IMR-90 (cell line): ENCODE measurements around the gene CDH13. TPM values are rescaled to one million over a fixed set of nuclear protein-coding genes. Genes with fewer than 3 reads are reported as not detected.
A peak's percentile ranks its signal among the peaks of the same experiment; 100 is the strongest.

ENCODE experiments used
- ATAC-seq: fragments of 200-7000 bp; cut with Tn5 transposase; 2 replicates; pipeline ENCODE4 v1.9.1; 2020; ENCODE audit warnings: low read depth, mild to moderate bottlenecking, moderate library complexity
- BruUV-seq: library from RNA; stranded (reverse); fragments of 400-500 nt; replicated peaks from 2 replicates; lab custom pipeline; 2021; lab: Mats Ljungman, UMichigan
- CTCF ChIA-PET: fragments of 300-600 bp; formaldehyde crosslinking; extraction: SDS; loops from one replicate; lab custom pipeline; 2021; ENCODE audit warnings: antibody characterized with exemption; lab: Yijun Ruan, JAX
- POLR2A ChIA-PET: fragments of 300-600 bp; sonication (Branson Sonifier 250); formaldehyde crosslinking; loops from one replicate; lab custom pipeline; 2022; ENCODE audit warnings: antibody characterized with exemption; ENCODE audit not compliant: unreplicated experiment; lab: Charles Lee
- DNase-seq: peaks from one replicate; pipeline ENCODE4 v3.0.0; 2013
- H2AFZ ChIP-seq: replicated peaks from 2 replicates; pipeline ENCODE3; 2013; ENCODE audit warnings: low read length, mild to moderate bottlenecking; ENCODE audit not compliant: poor library complexity
- H2AK5ac ChIP-seq: 2 replicates; pipeline ENCODE4 v1.6.1; 2013; ENCODE audit warnings: low read depth, low read length, inconsistent platforms
- H2AK9ac ChIP-seq: replicated peaks from 2 replicates; pipeline ENCODE3; 2013; ENCODE audit warnings: mild to moderate bottlenecking, low read depth, low read length, moderate library complexity; ENCODE audit not compliant: poor library complexity
- H2BK120ac ChIP-seq: 2 replicates; pipeline ENCODE4 v1.6.1; 2013; ENCODE audit warnings: low read depth, low read length, inconsistent platforms
- H2BK15ac ChIP-seq: 3 replicates; pipeline ENCODE4 v1.6.1; 2013; ENCODE audit warnings: low read depth, low read length, inconsistent platforms
- H2BK20ac ChIP-seq: 2 replicates; pipeline ENCODE4 v1.6.1; 2013; ENCODE audit warnings: low read depth, mild to moderate bottlenecking, inconsistent platforms, low read length, moderate library complexity
- H2BK5ac ChIP-seq: 2 replicates; pipeline ENCODE4 v1.6.1; 2013; ENCODE audit warnings: mild to moderate bottlenecking, low read depth, low read length, inconsistent platforms; ENCODE audit not compliant: poor library complexity, severe bottlenecking
- H3K14ac ChIP-seq: replicated peaks from 2 replicates; pipeline ENCODE4 v1.6.1; 2013; ENCODE audit warnings: low read depth, low read length, inconsistent platforms
- H3K18ac ChIP-seq: 2 replicates; pipeline ENCODE4 v1.6.1; 2013; ENCODE audit warnings: low read depth, low read length, control low read depth
- H3K23ac ChIP-seq: 2 replicates; pipeline ENCODE4 v1.6.1; 2013; ENCODE audit warnings: low read depth, low read length, inconsistent platforms
- H3K27ac ChIP-seq: 2 replicates; pipeline ENCODE4 v1.5.1; 2013; ENCODE audit warnings: mild to moderate bottlenecking, control low read depth, low read length; ENCODE audit not compliant: insufficient read depth
- H3K27me3 ChIP-seq: 2 replicates; pipeline ENCODE4 v1.6.1; 2013; ENCODE audit warnings: low read length; ENCODE audit not compliant: control insufficient read depth, insufficient read depth
- H3K36me3 ChIP-seq: 2 replicates; pipeline ENCODE4 v1.6.1; 2013; ENCODE audit warnings: low read length, mixed read lengths; ENCODE audit not compliant: control insufficient read depth, insufficient read depth
- H3K4ac ChIP-seq: 2 replicates; pipeline ENCODE4 v1.6.1; 2013; ENCODE audit warnings: low read depth, low read length, inconsistent platforms
- H3K4me1 ChIP-seq: 2 replicates; pipeline ENCODE4 v1.6.1; 2013; ENCODE audit warnings: low read length, mixed read lengths; ENCODE audit not compliant: control insufficient read depth, insufficient read depth
- H3K4me2 ChIP-seq: 2 replicates; pipeline ENCODE4 v1.6.1; 2013; ENCODE audit warnings: low read depth, mild to moderate bottlenecking, control low read depth, low read length, moderate library complexity
- H3K4me3 ChIP-seq: 2 replicates; pipeline ENCODE4 v1.5.1; 2013; ENCODE audit warnings: low read depth, mild to moderate bottlenecking, control low read depth, low read length, moderate library complexity; ENCODE audit not compliant: insufficient read depth
- H3K56ac ChIP-seq: 2 replicates; pipeline ENCODE4 v1.6.1; 2013; ENCODE audit warnings: low read length, inconsistent platforms; ENCODE audit not compliant: insufficient read depth; ENCODE audit errors: extremely low read depth
- H3K79me1 ChIP-seq, 2 experiments: 2 replicates each; pipeline ENCODE4 v1.6.1; 2013; ENCODE audit warnings: low read length in 2 of 2, inconsistent platforms in 1 of 2, low read depth in 1 of 2
- H3K9ac ChIP-seq: 2 replicates; pipeline ENCODE4 v1.6.1; 2013; ENCODE audit warnings: low read depth, low read length, control low read depth
- H3K9me1 ChIP-seq: 2 replicates; pipeline ENCODE4 v1.6.1; 2013; ENCODE audit warnings: low read length, inconsistent platforms; ENCODE audit not compliant: insufficient read depth
- H3K9me3 ChIP-seq: 2 replicates; pipeline ENCODE4 v1.6.1; 2013; ENCODE audit warnings: low read length; ENCODE audit not compliant: control insufficient read depth, insufficient read depth
- H4K20me1 ChIP-seq: 2 replicates; pipeline ENCODE4 v1.6.1; 2013; ENCODE audit warnings: low read length, inconsistent platforms; ENCODE audit not compliant: insufficient read depth
- H4K5ac ChIP-seq: 2 replicates; pipeline ENCODE4 v1.6.1; 2013; ENCODE audit warnings: mild to moderate bottlenecking, low read depth, low read length, control low read depth
- H4K8ac ChIP-seq, 2 experiments: 2 replicates each; pipeline ENCODE4 v1.6.1; 2013; ENCODE audit warnings: low read depth in 2 of 2, low read length in 2 of 2, control low read depth in 1 of 2, inconsistent platforms in 1 of 2
- H4K91ac ChIP-seq: 2 replicates; pipeline ENCODE4 v1.6.1; 2013; ENCODE audit warnings: low read depth, low read length, inconsistent platforms; ENCODE audit not compliant: insufficient read depth
- FOS ChIP-seq: fragments of 150-350 bp; IDR thresholded peaks from 2 replicates; pipeline ENCODE4 v1.6.1; 2016; ENCODE audit warnings: low read depth, low read length
- NFE2L2 ChIP-seq: fragments of 150-350 bp; IDR thresholded peaks from 2 replicates; pipeline ENCODE4 v1.6.1; 2016; ENCODE audit warnings: low read depth, mild to moderate bottlenecking, low read length
- WGBS, 2 experiments: methylation state at CpG; one replicate each; pipeline versions ENCODE4 v1.1.5 to v1.1.7; 2013; ENCODE audit warnings: missing lambda C conversion rate in 2 of 2; ENCODE audit not compliant: insufficient read length in 1 of 2; ENCODE audit errors: extremely low coverage in 2 of 2; 5-methylcytosine and 5-hydroxymethylcytosine counted together
- dilution Hi-C: fragments of 300-500 bp; cut with HindIII; formaldehyde crosslinking; loops from one replicate; pipeline ENCODE4 v1.14.3; 2018; ENCODE audit warnings: low sequenced_read_pairs; ENCODE audit not compliant: unreplicated experiment
- in situ Hi-C: fragments of 300-500 bp; cut with MboI; formaldehyde crosslinking; loops from 3 replicates; pipeline ENCODE4 v1.14.3; 2019; ENCODE audit warnings: low sequenced_read_pairs, inconsistent platforms, mixed read lengths
- intact Hi-C: fragments of 100-400 bp; cut with micrococcal nuclease; formaldehyde crosslinking; loops from 2 replicates; pipeline ENCODE4 v1.10.0; 2022
- polyA plus RNA-seq, 3 experiments: library from polyadenylated mRNA; depleted of rRNA; stranded (reverse); fragments of >200 nt; gene quantifications; 2 replicates each; pipeline ENCODE4 v1.2.3, GENCODE V29; 2012; ENCODE audit warnings: low replicate concordance in 1 of 3
- total RNA-seq: library from RNA; depleted of rRNA; stranded (reverse); fragments of >200 nt; gene quantifications from 2 replicates; pipeline ENCODE4 v1.2.3, GENCODE V29; 2012

CDH13 gene
- total and polyA plus RNA-seq, 2 of the 4 experiments (the other 2 are of a cell fraction), result 61.6 to 74.7 TPM

- Histone ChIP-seq H3K23ac (no peak overlapping the region), H4K20me1 (no peaks in the 10 kb centered on the region), H4K5ac (no peak overlapping the region), H3K9ac (no peak overlapping the region), H2BK5ac (no peak overlapping the region), H3K4me3 (no peak overlapping the region), H2AK5ac (no peak overlapping the region), H2BK20ac (no peak overlapping the region), H2BK15ac (no peak overlapping the region), H2BK120ac (no peak overlapping the region), H3K18ac (no peak overlapping the region), H3K9me3 (no peaks in the 10 kb centered on the region), H3K4me1 (peaks cover 14% of the 10 kb centered on the region), H3K9me1 (peaks cover 8% of the 10 kb centered on the region; the same call in 1 of the 2 replicates), H2AK9ac (no peak overlapping the region), H3K4ac (0 out of 2 replicates have a peak overlapping the region, but pooled peaks have one; percentile 15), H3K27ac (no peak overlapping the region), H3K79me1 (peaks cover 0 to 7% of the 10 kb centered on the region in 2 experiments; a peak in 1 of 4 replicates), H3K4me2 (no peak overlapping the region), H3K27me3 (no peaks in the 10 kb centered on the region), H3K36me3 (no peaks in the 10 kb centered on the region), H3K14ac (no peak overlapping the region), H3K56ac (no peak overlapping the region), H4K91ac (no peak overlapping the region), H2AFZ (no peak overlapping the region), H4K8ac (no peak overlapping the region)
- ChIA-PET POLR2A (no interaction called here), CTCF (no interaction called here)
- no TSS peak for BruUV-seq
- WGBS, 2 experiments, result 70% methylated on average over 1 of the region's 2 CpGs; no CpG with 5 or more reads in 1 of the 2 experiments
- in situ Hi-C loops (no loop called here), dilution Hi-C loops (no loop called here), intact Hi-C loops (no loop called here)
- TF ChIP-seq NFE2L2 (0 out of 2 replicates have a peak, but pooled peaks have one; percentile 22), FOS (no peak)
- ATAC-seq, result peak; percentile 48; the same call in 1 of the 2 replicates
- peak; percentile 37 for DNase-seq
Measured at GRCh38 chr16:83338941-83339340, 712.2 kb downstream of the CDH13 start.
